ENCODE measurements around the gene CADM4.

DNA sequence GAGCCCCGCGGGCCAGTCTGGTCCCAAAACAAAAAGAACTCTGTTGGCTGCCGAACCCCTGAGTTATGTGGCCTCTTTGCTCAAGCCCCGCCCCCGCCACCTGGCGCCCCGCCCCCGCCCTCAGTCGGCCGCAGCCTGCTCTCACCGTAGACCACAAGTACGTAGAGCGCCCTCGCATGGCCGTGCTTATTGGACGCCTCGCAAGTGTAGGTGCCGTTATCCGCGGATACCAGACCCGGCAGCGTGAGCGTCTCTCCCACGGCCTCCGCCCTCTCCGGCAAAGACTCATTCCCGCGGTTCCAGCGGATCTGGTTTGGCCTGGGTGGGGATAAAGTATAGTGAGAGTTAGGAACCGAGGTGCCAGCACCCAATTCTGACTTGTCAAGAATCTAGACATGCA, 14.7 kb downstream of the CADM4 start:
- TF ChIP-seq CTCF (IDR thresholded peaks at IDR 0.05; ENCODE audit: poor library complexity) (peak; percentile 20), EZH2phosphoT487 (IDR thresholded peaks at IDR 0.05; ENCODE audit: low read depth, severe bottlenecking, unreplicated experiment) (no peak), EZH2 (IDR thresholded peaks at IDR 0.05; ENCODE audit: borderline replicate concordance) (no peak)
